Calu3 (cell line): ENCODE measurements around the gene SLC1A7. TPM values are rescaled to one million over a fixed set of nuclear protein-coding genes. Genes with fewer than 3 reads are reported as not detected.

Source experiments
- BruUV-seq: library from RNA; stranded (reverse); fragments of 400-500 nt; replicated peaks from 2 replicates; lab custom pipeline; 2021; lab: Mats Ljungman, UMichigan
- CTCF ChIA-PET: fragments of 300-600 bp; sonication (Branson Sonifier 250); formaldehyde crosslinking; loops from one replicate; lab custom pipeline; 2022; ENCODE audit warnings: antibody characterized with exemption; lab: Charles Lee
- DNase-seq: peaks from one replicate; pipeline ENCODE4 v3.0.0; 2022
- H3K27ac Mint-ChIP-seq: one replicate; pipeline ENCODE4 v1.8.0; 2022; ENCODE audit warnings: mixed read lengths; ENCODE audit not compliant: unreplicated experiment
- H3K27me3 Mint-ChIP-seq: one replicate; pipeline ENCODE4 v1.8.0; 2022; ENCODE audit warnings: mixed read lengths; ENCODE audit not compliant: unreplicated experiment
- H3K36me3 Mint-ChIP-seq: one replicate; pipeline ENCODE4 v1.8.0; 2022; ENCODE audit warnings: mild to moderate bottlenecking, moderate library complexity, mixed read lengths; ENCODE audit not compliant: insufficient read depth, unreplicated experiment
- H3K4me1 Mint-ChIP-seq: one replicate; pipeline ENCODE4 v1.8.0; 2022; ENCODE audit warnings: mild to moderate bottlenecking, low read depth, mixed read lengths; ENCODE audit not compliant: unreplicated experiment
- H3K4me3 Mint-ChIP-seq: one replicate; pipeline ENCODE4 v1.8.0; 2022; ENCODE audit warnings: mild to moderate bottlenecking, low read depth, moderate library complexity, mixed read lengths; ENCODE audit not compliant: unreplicated experiment
- H3K9me3 Mint-ChIP-seq: one replicate; pipeline ENCODE4 v1.8.0; 2022; ENCODE audit warnings: low read depth, mixed read lengths; ENCODE audit not compliant: unreplicated experiment
- intact Hi-C: fragments of 100-400 bp; cut with micrococcal nuclease; formaldehyde crosslinking; loops from one replicate; pipeline ENCODE4 v1.10.0; 2022; ENCODE audit not compliant: unreplicated experiment
- total RNA-seq: library from RNA; stranded (reverse); gene quantifications from 2 replicates; pipeline ENCODE4 v1.2.3, GENCODE V29; 2022
- TF ChIP-seq, protein P1 (sequence below): fragments of 200-600 bp; IDR thresholded peaks from one replicate; pipeline ENCODE4 v1.8.0; 2022; ENCODE audit warnings: antibody characterized with exemption; ENCODE audit not compliant: unreplicated experiment

SLC1A7 gene
- total RNA-seq, 1 experiment from 2014 or later, result not detected

GRCh38 chr1:53104289-53104913 is 38.0 kb downstream of the SLC1A7 start:
- H3K4me1 Mint-ChIP-seq, result peaks cover 13% of the 10 kb centered on the region

GRCh38 chr1:53094533-53094919 is 47.9 kb downstream of the SLC1A7 start:
- H3K4me3 Mint-ChIP-seq, result no peak overlapping the region
- TF ChIP-seq, protein P1, sequence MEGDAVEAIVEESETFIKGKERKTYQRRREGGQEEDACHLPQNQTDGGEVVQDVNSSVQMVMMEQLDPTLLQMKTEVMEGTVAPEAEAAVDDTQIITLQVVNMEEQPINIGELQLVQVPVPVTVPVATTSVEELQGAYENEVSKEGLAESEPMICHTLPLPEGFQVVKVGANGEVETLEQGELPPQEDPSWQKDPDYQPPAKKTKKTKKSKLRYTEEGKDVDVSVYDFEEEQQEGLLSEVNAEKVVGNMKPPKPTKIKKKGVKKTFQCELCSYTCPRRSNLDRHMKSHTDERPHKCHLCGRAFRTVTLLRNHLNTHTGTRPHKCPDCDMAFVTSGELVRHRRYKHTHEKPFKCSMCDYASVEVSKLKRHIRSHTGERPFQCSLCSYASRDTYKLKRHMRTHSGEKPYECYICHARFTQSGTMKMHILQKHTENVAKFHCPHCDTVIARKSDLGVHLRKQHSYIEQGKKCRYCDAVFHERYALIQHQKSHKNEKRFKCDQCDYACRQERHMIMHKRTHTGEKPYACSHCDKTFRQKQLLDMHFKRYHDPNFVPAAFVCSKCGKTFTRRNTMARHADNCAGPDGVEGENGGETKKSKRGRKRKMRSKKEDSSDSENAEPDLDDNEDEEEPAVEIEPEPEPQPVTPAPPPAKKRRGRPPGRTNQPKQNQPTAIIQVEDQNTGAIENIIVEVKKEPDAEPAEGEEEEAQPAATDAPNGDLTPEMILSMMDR, result no peak
- no peak overlapping the region for H3K27ac Mint-ChIP-seq
- no peaks in the 10 kb centered on the region for H3K4me1 Mint-ChIP-seq
- peaks cover 4% of the 10 kb centered on the region for H3K36me3 Mint-ChIP-seq
- no peaks in the 10 kb centered on the region for H3K9me3 Mint-ChIP-seq
- H3K27me3 Mint-ChIP-seq, result peaks cover 13% of the 10 kb centered on the region
- intact Hi-C loops, result no loop called here
- CTCF ChIA-PET, result no interaction called here
- DNase-seq, result no peak
- no TSS peak for BruUV-seq

More at GRCh38 chr1:53104289-53104913, 38.0 kb downstream of the SLC1A7 start:
- H3K36me3 Mint-ChIP-seq, result no peaks in the 10 kb centered on the region
- no TSS peak for BruUV-seq
- TF ChIP-seq, protein P1, result no peak
- no peak for DNase-seq
- H3K9me3 Mint-ChIP-seq, result no peaks in the 10 kb centered on the region
- peaks cover 14% of the 10 kb centered on the region for H3K27me3 Mint-ChIP-seq
- intact Hi-C loops, result no loop called here
- CTCF ChIA-PET, result no interaction called here
- no peak overlapping the region for H3K27ac Mint-ChIP-seq
- no peak overlapping the region for H3K4me3 Mint-ChIP-seq

- peaks cover 5% of the 10 kb centered on the region for H3K36me3 Mint-ChIP-seq
- DNase-seq, result no peak
- no peak overlapping the region for H3K4me3 Mint-ChIP-seq
- H3K27ac Mint-ChIP-seq, result no peak overlapping the region
- intact Hi-C loops, result no loop called here
- H3K9me3 Mint-ChIP-seq, result no peaks in the 10 kb centered on the region
- CTCF ChIA-PET, result interaction anchor here (0.6 kb wide), 1 partner anchor 37 kb away, joined by 4 read pairs; no protein-coding TSS in a partner anchor
- BruUV-seq, result no TSS peak
- peaks cover 13% of the 10 kb centered on the region for H3K27me3 Mint-ChIP-seq
- H3K4me1 Mint-ChIP-seq, result no peaks in the 10 kb centered on the region
- TF ChIP-seq, protein P1, result no peak
Observed at GRCh38 chr1:53093778-53094532, 48.5 kb downstream of the SLC1A7 start.

- CTCF ChIA-PET, result interaction anchor here (0.5 kb wide), 1 partner anchor 80 kb away, joined by 3 read pairs; no protein-coding TSS in a partner anchor
- Mint-ChIP-seq H3K27me3 (peaks cover 13% of the 10 kb centered on the region), H3K4me3 (no peak overlapping the region), H3K36me3 (peaks cover 5% of the 10 kb centered on the region), H3K27ac (no peak overlapping the region), H3K9me3 (no peaks in the 10 kb centered on the region), H3K4me1 (no peaks in the 10 kb centered on the region)
- TF ChIP-seq, protein P1, result no peak
- no peak for DNase-seq
- intact Hi-C loops, result no loop called here
- no TSS peak for BruUV-seq
Observed at GRCh38 chr1:53093451-53093754, 49.0 kb downstream of the SLC1A7 start.
